ENCODE data around the gene CTDP1.
A peak's percentile ranks its signal among the peaks of the same experiment; 100 is the strongest.
"Not testable (repeated sequence)": the region's sequence is repeated elsewhere in the genome, so short reads cannot be mapped to it uniquely, and the experiment has no call there.

The CTDP1 gene

GRCh38 chr18:79682894-79683625 lies 3.5 kb downstream of the CTDP1 start:
- DNase-seq = no peak

DNA sequence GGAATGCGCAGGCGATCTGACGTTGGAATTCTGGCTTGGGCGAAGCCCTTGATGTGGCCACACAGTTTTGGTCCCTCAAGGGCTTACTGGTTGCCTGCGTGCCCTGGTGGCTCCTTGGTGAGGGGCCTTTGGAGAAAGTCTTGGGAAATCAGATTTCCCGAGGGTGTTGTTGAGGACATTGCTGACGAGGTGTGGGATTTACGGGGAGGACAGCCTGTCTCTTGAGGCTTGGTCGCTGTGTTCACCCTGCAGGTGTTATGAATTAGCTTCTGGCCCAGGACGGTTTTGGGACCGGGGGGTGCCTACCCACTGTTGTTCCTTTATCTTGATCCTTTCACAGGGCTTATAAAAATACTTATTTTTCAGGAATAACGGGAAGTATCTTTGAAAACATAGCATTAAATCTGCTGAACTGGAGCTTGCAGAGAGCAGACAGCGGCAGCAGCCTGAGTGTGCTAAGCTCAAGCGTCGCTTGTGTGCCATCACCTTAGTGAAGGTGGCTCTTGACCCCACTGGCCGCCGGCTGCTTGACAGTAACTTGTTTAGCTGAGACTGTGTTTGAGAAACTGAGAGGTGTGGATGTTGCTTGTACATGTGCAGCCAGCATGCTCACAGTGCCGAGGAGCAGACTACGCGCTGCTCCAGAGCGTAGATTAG lies 4.2 kb downstream of the CTDP1 start:
- no peak for DNase-seq

DNA sequence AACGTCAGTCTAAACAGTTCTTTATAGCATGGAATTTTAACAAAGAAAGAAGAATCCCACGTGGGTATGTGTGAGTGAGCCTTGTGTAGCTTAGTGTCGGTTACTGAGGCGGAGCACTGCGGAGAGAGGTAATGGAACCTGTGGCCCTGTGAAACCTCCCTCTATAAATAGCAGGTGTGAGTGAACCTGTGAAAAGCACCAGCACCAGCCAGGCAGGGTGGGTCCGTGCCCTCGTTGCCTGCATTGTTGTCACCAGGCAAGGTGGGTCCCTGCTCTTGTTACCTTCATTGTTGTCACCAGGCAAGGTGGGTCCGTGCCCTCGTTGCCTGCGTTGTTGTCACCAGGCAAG lies 4.7 kb downstream of the CTDP1 start:
- DNase-seq = no peak

- DNase-seq = no peak
Observed at GRCh38 chr18:79684787-79685186, 5.2 kb downstream of the CTDP1 start.

DNA sequence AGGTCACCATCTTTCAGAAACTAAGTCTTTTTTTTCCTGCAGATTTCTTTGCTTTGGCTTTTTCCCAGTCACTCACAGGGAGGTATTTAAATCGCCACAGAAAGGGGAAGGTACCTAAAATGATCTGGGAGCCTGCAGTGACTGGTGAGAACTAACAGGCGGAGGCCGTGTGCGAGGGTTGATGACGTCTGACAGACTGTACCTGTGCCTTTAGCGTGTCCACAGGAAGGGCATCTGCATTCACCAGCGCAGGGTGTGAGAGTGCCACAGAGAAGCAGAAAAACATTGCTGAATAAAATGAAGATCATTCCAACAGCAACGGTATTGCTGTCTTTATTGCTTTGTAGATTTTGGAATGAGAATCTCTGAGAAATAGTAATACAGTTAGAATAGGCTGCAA lies 5.7 kb downstream of the CTDP1 start:
- peak; percentile 32 for DNase-seq

DNA sequence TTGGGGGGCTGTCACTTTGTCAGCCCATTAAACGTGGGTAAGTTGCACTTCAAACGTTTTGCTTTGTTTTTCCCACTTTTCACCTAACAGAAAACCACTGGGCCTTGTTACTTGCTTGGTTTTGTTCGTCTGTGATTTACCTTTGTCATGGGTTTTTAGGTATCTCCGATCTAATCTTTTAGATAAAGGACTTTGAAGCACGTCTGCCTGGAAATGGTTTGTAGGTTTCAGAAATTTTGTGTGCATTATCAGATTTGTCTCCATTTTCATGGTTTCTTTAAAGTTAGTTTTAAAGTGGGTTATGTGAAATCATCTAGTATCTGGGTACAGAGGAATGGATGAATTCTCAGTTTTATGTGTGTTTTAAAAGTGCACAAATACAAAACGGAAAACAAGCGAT lies 6.4 kb downstream of the CTDP1 start:
- no peak for DNase-seq

DNA sequence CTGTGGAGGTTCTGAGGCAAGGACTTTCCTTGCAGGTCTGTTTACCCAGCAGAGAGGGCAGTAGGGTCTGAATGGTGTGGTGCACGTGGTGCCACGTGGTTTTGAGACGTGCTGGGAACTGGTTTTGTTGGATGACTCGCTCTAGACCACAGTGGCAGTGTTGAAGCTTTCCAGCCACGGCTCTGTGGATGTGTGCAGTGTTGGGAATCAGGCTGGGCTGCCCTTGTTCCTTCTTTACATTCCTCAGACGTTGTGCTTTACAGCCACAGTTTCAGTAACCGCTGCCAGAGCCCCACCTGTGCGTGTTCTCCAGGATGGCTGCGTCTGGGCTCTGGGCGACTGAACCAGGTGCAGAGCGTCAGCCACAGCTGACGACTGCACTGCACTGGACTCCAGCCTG lies 8.2 kb downstream of the CTDP1 start:
- no peak for DNase-seq

GRCh38 chr18:79690071-79690470 lies 10.5 kb downstream of the CTDP1 start:
- DNase-seq = no peak

- DNase-seq = no peak
Observed at GRCh38 chr18:79690586-79691482, 11.2 kb downstream of the CTDP1 start.

DNA sequence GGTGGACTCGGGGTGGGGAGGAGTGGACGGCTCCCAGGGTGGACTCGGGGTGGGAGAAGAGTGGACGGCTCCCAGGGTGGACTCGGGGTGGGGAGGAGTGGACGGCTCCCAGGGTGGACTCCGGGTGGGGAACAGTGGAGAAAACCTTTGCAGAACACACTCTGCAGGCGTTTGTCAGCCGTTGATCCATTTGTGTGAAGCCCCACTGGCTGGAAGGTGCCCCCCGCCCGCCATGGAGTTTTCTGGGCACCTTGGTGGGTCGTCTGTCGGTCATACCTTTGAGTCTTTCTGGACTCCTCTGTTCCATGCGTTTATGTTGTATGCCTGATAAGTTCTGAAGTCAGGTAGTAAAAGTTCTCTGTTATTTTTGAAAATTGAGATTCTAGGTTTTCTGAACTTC lies 12.5 kb downstream of the CTDP1 start:
- no peak for DNase-seq

GRCh38 chr18:79692886-79693285 lies 13.3 kb downstream of the CTDP1 start:
- no peak for DNase-seq

DNA sequence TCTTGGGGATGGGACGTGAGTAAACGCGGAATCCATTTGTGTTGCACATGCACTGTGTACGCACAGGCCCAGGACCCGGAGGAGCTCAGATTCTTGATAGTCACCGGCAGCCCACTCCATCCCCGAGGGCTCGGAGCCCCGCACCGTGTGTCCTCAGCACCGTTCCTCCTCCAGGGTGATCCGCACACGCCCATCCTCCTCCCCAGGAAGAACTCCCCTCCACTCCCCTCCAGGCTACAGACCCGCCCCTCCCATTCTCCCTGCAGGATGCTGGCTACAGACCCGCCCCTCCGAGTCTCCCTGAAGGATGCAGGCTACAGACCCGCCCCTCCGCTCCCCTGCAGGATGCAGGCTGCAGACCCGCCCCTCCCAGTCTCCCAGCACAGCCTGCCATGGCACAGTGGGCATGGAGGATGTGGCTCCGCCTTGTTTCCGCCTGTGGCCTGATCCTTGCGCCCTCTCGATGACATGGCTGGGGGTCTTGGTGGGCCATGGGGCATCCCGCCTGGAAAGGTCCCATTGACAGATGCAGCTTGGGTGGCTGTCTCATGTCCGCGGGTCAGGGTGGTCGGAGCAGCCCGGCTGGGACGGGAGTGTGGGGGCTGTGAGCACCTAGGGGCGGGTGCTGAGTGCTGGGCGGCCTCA lies 14.1 kb downstream of the CTDP1 start:
- no peak for DNase-seq

GRCh38 chr18:79694206-79694894 lies 14.7 kb downstream of the CTDP1 start:
- DNase-seq = not testable (repeated sequence)

- DNase-seq = no peak
Observed at GRCh38 chr18:79694895-79695213, 15.3 kb downstream of the CTDP1 start.

GRCh38 chr18:79695269-79695668 lies 15.7 kb downstream of the CTDP1 start:
- no peak for DNase-seq

- DNase-seq = no peak
Observed at GRCh38 chr18:79695856-79696850, 16.6 kb downstream of the CTDP1 start.

- no peak for DNase-seq
Observed at GRCh38 chr18:79697178-79697577, 17.6 kb downstream of the CTDP1 start.

- DNase-seq = no peak
Observed at GRCh38 chr18:79697976-79698375, 18.4 kb downstream of the CTDP1 start.

GRCh38 chr18:79698668-79699335 lies 19.2 kb downstream of the CTDP1 start:
- DNase-seq = no peak

DNA sequence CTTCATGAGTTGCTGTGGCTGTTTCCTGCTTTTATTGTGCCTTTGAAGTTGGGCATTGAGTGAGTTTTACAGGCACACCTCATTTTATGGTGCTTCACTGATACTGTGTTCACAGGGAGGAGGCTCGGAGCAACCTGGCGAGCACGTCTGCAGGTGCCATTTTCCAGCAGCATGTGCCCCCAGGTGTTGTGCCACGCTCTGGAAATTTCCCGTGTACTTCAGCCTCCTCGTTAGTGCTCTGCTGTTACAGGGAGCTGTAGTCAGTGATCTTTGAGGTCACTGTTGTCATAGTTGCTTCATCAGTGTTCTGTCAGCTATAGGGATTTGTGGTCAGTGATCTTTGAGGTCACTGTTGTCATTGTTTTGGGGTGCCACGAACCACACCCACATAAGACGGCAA lies 20.1 kb downstream of the CTDP1 start:
- DNase-seq = no peak

GRCh38 chr18:79702906-79703305 lies 23.3 kb downstream of the CTDP1 start:
- no peak for DNase-seq
